WTC11 (cell line): ENCODE data around the gene EML4. TPM values are rescaled to one million over a fixed set of nuclear protein-coding genes. Genes with fewer than 3 reads are reported as not detected.

Experiments
- ATAC-seq: fragments of 200-7000 bp; cut with Tn5 transposase; 2 replicates; pipeline ENCODE4 v1.10.0; 2021; ENCODE audit warnings: mild to moderate bottlenecking, moderate library complexity
- CTCF ChIA-PET: fragments of 300-600 bp; sonication (Branson Sonifier 250); formaldehyde crosslinking; loops from one replicate; lab custom pipeline; 2021; ENCODE audit warnings: antibody characterized with exemption; lab: Charles Lee
- POLR2A ChIA-PET: fragments of 350-600 bp; sonication (Branson Sonifier 250); formaldehyde crosslinking; loops from one replicate; lab custom pipeline; 2021; ENCODE audit warnings: antibody characterized with exemption; lab: Charles Lee
- DNase-seq: peaks from one replicate; pipeline ENCODE4 v3.0.0; 2021; ENCODE audit warnings: low spot score
- H3K27ac Mint-ChIP-seq: 2 replicates; pipeline ENCODE4 v1.8.0; 2021; ENCODE audit warnings: mixed read lengths
- H3K27me3 Mint-ChIP-seq: 2 replicates; pipeline ENCODE4 v1.8.0; 2021; ENCODE audit warnings: low read depth, mild to moderate bottlenecking, moderate library complexity, mixed read lengths
- H3K36me3 Mint-ChIP-seq: 2 replicates; pipeline ENCODE4 v1.8.0; 2021; ENCODE audit warnings: mixed read lengths
- H3K4me1 Mint-ChIP-seq: 2 replicates; pipeline ENCODE4 v1.8.0; 2022; ENCODE audit warnings: mixed read lengths
- H3K4me3 Mint-ChIP-seq: 2 replicates; pipeline ENCODE4 v1.8.0; 2021; ENCODE audit warnings: mild to moderate bottlenecking, moderate library complexity, mixed read lengths
- H3K9me3 Mint-ChIP-seq: 2 replicates; pipeline ENCODE4 v1.8.0; 2021; ENCODE audit warnings: mixed read lengths
- ATF1 ChIP-seq: sonication (generic); formaldehyde crosslinking; IDR thresholded peaks from 2 replicates; pipeline ENCODE4 v1.8.1; 2023; ENCODE audit warnings: mild to moderate bottlenecking, moderate library complexity, missing genetic modification reagents
- ESRRA ChIP-seq: sonication (generic); formaldehyde crosslinking; IDR thresholded peaks from 2 replicates; pipeline ENCODE4 v1.8.1; 2022; ENCODE audit warnings: mild to moderate bottlenecking, missing genetic modification reagents, borderline replicate concordance
- GABPB1 ChIP-seq: sonication (generic); formaldehyde crosslinking; IDR thresholded peaks from 2 replicates; pipeline ENCODE4 v1.8.1; 2023; ENCODE audit warnings: mild to moderate bottlenecking, missing genetic modification reagents
- NR1H2 ChIP-seq: sonication (generic); formaldehyde crosslinking; IDR thresholded peaks from 2 replicates; pipeline ENCODE4 v1.9.0; 2021; ENCODE audit warnings: mild to moderate bottlenecking, moderate library complexity, missing genetic modification reagents
- SMAD3 ChIP-seq: sonication (generic); formaldehyde crosslinking; IDR thresholded peaks from 2 replicates; pipeline ENCODE4 v1.8.0; 2022; ENCODE audit warnings: missing genetic modification reagents, mild to moderate bottlenecking, borderline replicate concordance
- SMAD4 ChIP-seq: sonication (generic); formaldehyde crosslinking; IDR thresholded peaks from 2 replicates; pipeline ENCODE4 v1.8.0; 2022; ENCODE audit warnings: mild to moderate bottlenecking, missing genetic modification reagents
- SP1 ChIP-seq: sonication (generic); formaldehyde crosslinking; conservative IDR thresholded peaks from 2 replicates; pipeline ENCODE4 v1.8.1; 2022; ENCODE audit warnings: missing genetic modification reagents
- TCF7 ChIP-seq: sonication (generic); formaldehyde crosslinking; IDR thresholded peaks from 2 replicates; pipeline ENCODE4 v1.8.0; 2022; ENCODE audit warnings: mild to moderate bottlenecking, low read depth, missing genetic modification reagents, moderate library complexity
- TEAD1 ChIP-seq: sonication (generic); formaldehyde crosslinking; IDR thresholded peaks from 2 replicates; pipeline ENCODE4 v1.8.0; 2022; ENCODE audit warnings: mild to moderate bottlenecking, missing genetic modification reagents
- ZNF232 ChIP-seq: sonication (generic); formaldehyde crosslinking; IDR thresholded peaks from 2 replicates; pipeline ENCODE4 v1.8.0; 2022; ENCODE audit warnings: mild to moderate bottlenecking, missing genetic modification reagents
- total RNA-seq: library from RNA; stranded (reverse); gene quantifications from 3 replicates; pipeline ENCODE4 v1.2.3, GENCODE V29; 2021
- TF ChIP-seq, protein P1 (sequence below): sonication (generic); formaldehyde crosslinking; IDR thresholded peaks from 2 replicates; pipeline ENCODE4 v1.8.1; 2022; ENCODE audit warnings: low read depth, missing genetic modification reagents, borderline replicate concordance
- TF ChIP-seq, protein P2 (sequence below): sonication (generic); formaldehyde crosslinking; IDR thresholded peaks from 2 replicates; pipeline ENCODE4 v1.8.0; 2022; ENCODE audit warnings: mild to moderate bottlenecking, missing genetic modification reagents
- TF ChIP-seq, protein P3 (sequence below): sonication (generic); formaldehyde crosslinking; IDR thresholded peaks from 2 replicates; pipeline ENCODE4 v1.8.1; 2023; ENCODE audit warnings: mild to moderate bottlenecking, missing genetic modification reagents
- TF ChIP-seq, protein P4 (sequence below): fragments of 250-450 bp; sonication (Bioruptor Pico); conservative IDR thresholded peaks from 2 replicates; pipeline ENCODE4 v1.9.0; 2021; ENCODE audit warnings: mild to moderate bottlenecking
- TF ChIP-seq, protein P5 (sequence below): sonication (generic); formaldehyde crosslinking; IDR thresholded peaks from 2 replicates; pipeline ENCODE4 v1.8.1; 2022; ENCODE audit warnings: missing genetic modification reagents, borderline replicate concordance
- TF ChIP-seq, protein P6 (sequence below): sonication (generic); formaldehyde crosslinking; IDR thresholded peaks from 2 replicates; pipeline ENCODE4 v1.8.0; 2022; ENCODE audit warnings: missing genetic modification reagents
- TF ChIP-seq, protein P7 (sequence below): sonication (generic); formaldehyde crosslinking; IDR thresholded peaks from 2 replicates; pipeline ENCODE4 v1.8.1; 2022; ENCODE audit warnings: mild to moderate bottlenecking, missing genetic modification reagents, moderate library complexity, borderline replicate concordance
- TF ChIP-seq, protein P8 (sequence below): fragments of 250-450 bp; sonication (Bioruptor Pico); IDR thresholded peaks from 2 replicates; pipeline ENCODE4 v1.9.0; 2021; ENCODE audit warnings: mild to moderate bottlenecking

EML4 gene
- total RNA-seq, 1 experiment from 2014 or later: 89.9 TPM

DNA sequence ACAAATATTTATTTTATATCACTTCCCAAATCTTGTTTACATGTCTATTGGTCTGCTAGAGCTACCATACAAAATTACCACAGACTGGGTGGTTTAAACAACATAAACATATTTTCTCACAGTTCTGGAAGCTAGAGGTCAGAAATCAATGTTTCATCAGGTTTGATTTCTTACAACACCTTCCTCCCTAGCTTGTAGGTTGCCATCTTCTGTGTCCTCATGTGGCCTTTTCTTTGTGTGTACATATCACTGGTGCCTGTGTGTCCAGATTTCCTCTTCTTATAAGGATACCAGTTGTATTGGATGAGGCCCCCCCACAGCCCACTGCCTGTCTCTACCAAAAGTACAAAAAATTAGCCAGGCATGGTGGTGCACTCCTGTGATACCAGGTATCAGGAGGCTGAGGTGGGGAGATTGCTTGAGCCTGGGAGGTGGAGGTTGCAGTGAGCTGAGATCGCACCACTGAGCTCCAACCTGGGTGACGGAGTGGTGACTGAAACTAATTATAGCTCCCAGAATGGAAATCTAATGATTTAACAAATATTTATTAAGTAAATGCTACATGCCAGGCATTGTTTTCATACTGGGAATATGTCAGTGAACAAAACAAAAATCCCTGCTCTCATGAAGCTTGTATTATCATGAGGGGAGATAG is 13.6 kb downstream of the EML4 start:
- H3K27me3 Mint-ChIP-seq: no peaks in the 10 kb centered on the region
- peaks cover 4% of the 10 kb centered on the region; the same call in 1 of the 2 replicates for H3K9me3 Mint-ChIP-seq
- H3K4me1 Mint-ChIP-seq: peaks cover 26% of the 10 kb centered on the region
- DNase-seq (no peak), ATAC-seq (no peak)
- CTCF ChIA-PET: interaction anchor here (0.6 to 2.1 kb wide), 6 partner anchors 8 to 863 kb away, joined by 3 to 5 read pairs (median 5); no protein-coding TSS in a partner anchor
- 0 out of 2 replicates have a peak overlapping the region, but pooled peaks have one; percentile 4 for H3K27ac Mint-ChIP-seq
- no peak overlapping the region for H3K4me3 Mint-ChIP-seq
- TF ChIP-seq, protein P1, sequence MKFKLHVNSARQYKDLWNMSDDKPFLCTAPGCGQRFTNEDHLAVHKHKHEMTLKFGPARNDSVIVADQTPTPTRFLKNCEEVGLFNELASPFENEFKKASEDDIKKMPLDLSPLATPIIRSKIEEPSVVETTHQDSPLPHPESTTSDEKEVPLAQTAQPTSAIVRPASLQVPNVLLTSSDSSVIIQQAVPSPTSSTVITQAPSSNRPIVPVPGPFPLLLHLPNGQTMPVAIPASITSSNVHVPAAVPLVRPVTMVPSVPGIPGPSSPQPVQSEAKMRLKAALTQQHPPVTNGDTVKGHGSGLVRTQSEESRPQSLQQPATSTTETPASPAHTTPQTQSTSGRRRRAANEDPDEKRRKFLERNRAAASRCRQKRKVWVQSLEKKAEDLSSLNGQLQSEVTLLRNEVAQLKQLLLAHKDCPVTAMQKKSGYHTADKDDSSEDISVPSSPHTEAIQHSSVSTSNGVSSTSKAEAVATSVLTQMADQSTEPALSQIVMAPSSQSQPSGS (CRISPR knock-in tag): no peak
- TF ChIP-seq SMAD4 (CRISPR knock-in tag) (no peak), SP1 (CRISPR knock-in tag) (no peak), TCF7 (no peak), ATF1 (no peak), ZNF232 (CRISPR knock-in tag) (no peak), TEAD1 (CRISPR knock-in tag) (no peak), NR1H2 (CRISPR knock-in tag) (no peak)
- TF ChIP-seq, protein P2, sequence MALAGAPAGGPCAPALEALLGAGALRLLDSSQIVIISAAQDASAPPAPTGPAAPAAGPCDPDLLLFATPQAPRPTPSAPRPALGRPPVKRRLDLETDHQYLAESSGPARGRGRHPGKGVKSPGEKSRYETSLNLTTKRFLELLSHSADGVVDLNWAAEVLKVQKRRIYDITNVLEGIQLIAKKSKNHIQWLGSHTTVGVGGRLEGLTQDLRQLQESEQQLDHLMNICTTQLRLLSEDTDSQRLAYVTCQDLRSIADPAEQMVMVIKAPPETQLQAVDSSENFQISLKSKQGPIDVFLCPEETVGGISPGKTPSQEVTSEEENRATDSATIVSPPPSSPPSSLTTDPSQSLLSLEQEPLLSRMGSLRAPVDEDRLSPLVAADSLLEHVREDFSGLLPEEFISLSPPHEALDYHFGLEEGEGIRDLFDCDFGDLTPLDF (CRISPR knock-in tag): no peak
- TF ChIP-seq, protein P3, sequence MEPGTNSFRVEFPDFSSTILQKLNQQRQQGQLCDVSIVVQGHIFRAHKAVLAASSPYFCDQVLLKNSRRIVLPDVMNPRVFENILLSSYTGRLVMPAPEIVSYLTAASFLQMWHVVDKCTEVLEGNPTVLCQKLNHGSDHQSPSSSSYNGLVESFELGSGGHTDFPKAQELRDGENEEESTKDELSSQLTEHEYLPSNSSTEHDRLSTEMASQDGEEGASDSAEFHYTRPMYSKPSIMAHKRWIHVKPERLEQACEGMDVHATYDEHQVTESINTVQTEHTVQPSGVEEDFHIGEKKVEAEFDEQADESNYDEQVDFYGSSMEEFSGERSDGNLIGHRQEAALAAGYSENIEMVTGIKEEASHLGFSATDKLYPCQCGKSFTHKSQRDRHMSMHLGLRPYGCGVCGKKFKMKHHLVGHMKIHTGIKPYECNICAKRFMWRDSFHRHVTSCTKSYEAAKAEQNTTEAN: no peak
- TF ChIP-seq, protein P4, sequence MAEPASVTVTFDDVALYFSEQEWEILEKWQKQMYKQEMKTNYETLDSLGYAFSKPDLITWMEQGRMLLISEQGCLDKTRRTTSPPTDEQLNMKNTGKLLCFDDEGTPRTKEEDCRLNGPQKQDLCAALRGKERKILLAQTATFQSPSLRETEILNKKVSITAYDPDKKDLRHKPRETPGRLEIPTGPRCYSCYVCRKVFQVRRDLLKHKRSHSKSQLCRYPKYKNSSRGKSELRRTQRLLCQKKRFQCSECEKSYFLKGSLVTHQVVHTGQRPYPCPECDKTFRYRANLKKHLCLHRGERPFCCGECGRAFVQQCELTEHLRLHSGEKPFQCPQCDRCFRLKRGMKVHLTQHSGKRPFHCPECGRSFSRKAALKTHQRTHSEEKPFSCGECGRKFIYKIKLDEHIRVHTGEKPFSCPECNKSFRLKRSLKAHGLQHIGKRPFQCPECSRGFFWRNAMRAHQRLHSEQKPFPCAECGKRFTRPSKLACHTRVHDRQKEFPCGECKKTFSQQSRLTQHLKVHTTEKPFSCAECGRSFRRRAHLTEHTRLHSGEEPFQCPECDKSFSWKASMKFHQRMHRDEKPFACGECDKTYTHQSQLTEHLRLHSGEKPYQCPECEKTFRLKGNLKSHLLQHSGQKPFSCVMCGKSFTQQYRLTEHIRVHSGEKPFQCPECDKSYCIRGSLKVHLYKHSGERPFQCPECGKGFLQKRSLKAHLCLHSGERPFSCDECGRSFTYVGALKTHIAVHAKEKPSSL (CRISPR knock-in tag): no peak
- TF ChIP-seq, protein P5, sequence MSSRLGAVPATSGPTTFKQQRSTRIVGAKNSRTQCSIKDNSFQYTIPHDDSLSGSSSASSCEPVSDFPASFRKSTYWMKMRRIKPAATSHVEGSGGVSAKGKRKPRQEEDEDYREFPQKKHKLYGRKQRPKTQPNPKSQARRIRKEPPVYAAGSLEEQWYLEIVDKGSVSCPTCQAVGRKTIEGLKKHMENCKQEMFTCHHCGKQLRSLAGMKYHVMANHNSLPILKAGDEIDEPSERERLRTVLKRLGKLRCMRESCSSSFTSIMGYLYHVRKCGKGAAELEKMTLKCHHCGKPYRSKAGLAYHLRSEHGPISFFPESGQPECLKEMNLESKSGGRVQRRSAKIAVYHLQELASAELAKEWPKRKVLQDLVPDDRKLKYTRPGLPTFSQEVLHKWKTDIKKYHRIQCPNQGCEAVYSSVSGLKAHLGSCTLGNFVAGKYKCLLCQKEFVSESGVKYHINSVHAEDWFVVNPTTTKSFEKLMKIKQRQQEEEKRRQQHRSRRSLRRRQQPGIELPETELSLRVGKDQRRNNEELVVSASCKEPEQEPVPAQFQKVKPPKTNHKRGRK (CRISPR knock-in tag): no peak
- POLR2A ChIA-PET: no interaction called here
- H3K36me3 Mint-ChIP-seq: peaks cover 12% of the 10 kb centered on the region

DNA sequence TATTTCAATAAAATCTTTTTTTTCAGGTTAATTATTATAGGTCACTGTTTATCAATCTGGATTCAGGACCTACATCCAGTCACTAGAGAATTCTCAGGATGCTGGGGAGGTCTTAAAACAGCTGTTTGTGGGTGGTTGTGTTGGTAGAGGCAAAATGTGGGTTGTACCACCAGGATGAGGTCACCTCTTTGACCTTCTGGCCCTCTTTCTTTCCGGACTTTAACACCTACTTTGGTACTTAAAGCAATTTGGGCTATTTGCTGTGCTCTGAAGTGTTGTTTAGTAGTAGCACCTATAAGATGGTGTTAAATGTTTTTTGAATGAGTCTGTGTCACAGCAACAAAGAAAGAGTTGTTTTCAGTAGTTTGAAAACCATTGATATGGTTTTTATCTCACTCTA is 14.6 kb downstream of the EML4 start:
- POLR2A ChIA-PET: no interaction called here
- no peak for DNase-seq
- H3K4me3 Mint-ChIP-seq: no peak overlapping the region
- TF ChIP-seq, protein P6, sequence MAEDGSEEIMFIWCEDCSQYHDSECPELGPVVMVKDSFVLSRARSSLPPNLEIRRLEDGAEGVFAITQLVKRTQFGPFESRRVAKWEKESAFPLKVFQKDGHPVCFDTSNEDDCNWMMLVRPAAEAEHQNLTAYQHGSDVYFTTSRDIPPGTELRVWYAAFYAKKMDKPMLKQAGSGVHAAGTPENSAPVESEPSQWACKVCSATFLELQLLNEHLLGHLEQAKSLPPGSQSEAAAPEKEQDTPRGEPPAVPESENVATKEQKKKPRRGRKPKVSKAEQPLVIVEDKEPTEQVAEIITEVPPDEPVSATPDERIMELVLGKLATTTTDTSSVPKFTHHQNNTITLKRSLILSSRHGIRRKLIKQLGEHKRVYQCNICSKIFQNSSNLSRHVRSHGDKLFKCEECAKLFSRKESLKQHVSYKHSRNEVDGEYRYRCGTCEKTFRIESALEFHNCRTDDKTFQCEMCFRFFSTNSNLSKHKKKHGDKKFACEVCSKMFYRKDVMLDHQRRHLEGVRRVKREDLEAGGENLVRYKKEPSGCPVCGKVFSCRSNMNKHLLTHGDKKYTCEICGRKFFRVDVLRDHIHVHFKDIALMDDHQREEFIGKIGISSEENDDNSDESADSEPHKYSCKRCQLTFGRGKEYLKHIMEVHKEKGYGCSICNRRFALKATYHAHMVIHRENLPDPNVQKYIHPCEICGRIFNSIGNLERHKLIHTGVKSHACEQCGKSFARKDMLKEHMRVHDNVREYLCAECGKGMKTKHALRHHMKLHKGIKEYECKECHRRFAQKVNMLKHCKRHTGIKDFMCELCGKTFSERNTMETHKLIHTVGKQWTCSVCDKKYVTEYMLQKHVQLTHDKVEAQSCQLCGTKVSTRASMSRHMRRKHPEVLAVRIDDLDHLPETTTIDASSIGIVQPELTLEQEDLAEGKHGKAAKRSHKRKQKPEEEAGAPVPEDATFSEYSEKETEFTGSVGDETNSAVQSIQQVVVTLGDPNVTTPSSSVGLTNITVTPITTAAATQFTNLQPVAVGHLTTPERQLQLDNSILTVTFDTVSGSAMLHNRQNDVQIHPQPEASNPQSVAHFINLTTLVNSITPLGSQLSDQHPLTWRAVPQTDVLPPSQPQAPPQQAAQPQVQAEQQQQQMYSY (CRISPR knock-in tag): no peak
- TF ChIP-seq SMAD3 (no peak), GABPB1 (CRISPR knock-in tag) (no peak), ESRRA (no peak)
- TF ChIP-seq, protein P7, sequence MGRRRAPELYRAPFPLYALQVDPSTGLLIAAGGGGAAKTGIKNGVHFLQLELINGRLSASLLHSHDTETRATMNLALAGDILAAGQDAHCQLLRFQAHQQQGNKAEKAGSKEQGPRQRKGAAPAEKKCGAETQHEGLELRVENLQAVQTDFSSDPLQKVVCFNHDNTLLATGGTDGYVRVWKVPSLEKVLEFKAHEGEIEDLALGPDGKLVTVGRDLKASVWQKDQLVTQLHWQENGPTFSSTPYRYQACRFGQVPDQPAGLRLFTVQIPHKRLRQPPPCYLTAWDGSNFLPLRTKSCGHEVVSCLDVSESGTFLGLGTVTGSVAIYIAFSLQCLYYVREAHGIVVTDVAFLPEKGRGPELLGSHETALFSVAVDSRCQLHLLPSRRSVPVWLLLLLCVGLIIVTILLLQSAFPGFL (CRISPR knock-in tag): no peak
- TF ChIP-seq, protein P8, sequence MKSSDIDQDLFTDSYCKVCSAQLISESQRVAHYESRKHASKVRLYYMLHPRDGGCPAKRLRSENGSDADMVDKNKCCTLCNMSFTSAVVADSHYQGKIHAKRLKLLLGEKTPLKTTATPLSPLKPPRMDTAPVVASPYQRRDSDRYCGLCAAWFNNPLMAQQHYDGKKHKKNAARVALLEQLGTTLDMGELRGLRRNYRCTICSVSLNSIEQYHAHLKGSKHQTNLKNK (CRISPR knock-in tag): no peak
- TF ChIP-seq, protein P3: no peak

More for the DNA sequence above, 14.6 kb downstream of the EML4 start:
- ATAC-seq: no peak
- Mint-ChIP-seq H3K27me3 (no peaks in the 10 kb centered on the region), H3K36me3 (peaks cover 12% of the 10 kb centered on the region), H3K9me3 (peaks cover 4% of the 10 kb centered on the region; the same call in 1 of the 2 replicates), H3K27ac (no peak overlapping the region), H3K4me1 (peaks cover 19% of the 10 kb centered on the region)
- CTCF ChIA-PET: interaction anchor here (2.1 kb wide), 1 partner anchor 42 kb away, joined by 5 read pairs; no protein-coding TSS in a partner anchor
